ENCODE measurements around the gene TRPM2.

DNA sequence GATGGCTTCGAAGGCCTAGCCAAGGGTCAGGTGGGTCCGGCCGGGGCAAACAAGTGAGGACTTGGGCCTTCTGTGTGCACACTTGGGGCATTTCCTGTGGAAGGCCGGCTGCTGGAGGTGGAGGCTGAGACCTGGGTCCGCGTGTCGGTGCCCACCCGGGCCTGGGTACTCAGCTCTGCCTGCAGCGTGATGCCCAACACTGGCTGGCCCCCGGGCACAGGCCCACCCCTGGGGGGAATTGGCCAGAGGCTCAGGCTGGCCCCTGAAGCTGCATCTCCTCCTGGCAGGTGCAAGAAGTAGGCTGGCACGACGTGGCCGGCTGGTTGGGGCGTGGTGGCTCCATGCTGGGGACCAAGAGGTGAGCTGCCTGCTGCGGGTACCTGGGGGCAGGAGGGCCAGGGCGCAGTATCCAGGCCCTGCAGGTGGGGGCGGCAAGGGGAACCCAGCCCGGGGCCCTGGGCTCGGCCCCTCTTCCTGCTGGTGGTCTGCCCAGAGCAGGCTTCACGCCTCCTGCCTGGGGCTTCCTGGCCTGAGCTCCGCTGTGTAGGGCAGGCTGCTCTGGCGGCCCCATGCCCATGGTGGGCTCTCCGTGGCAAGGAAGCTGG lies 31.5 kb upstream of the TRPM2 start:
- no peak for TF ChIP-seq JUN (IDR thresholded peaks at IDR 0.05; ENCODE audit: borderline replicate concordance, insufficient read depth, insufficient read length, low read depth)
- TF ChIP-seq, protein P1, sequence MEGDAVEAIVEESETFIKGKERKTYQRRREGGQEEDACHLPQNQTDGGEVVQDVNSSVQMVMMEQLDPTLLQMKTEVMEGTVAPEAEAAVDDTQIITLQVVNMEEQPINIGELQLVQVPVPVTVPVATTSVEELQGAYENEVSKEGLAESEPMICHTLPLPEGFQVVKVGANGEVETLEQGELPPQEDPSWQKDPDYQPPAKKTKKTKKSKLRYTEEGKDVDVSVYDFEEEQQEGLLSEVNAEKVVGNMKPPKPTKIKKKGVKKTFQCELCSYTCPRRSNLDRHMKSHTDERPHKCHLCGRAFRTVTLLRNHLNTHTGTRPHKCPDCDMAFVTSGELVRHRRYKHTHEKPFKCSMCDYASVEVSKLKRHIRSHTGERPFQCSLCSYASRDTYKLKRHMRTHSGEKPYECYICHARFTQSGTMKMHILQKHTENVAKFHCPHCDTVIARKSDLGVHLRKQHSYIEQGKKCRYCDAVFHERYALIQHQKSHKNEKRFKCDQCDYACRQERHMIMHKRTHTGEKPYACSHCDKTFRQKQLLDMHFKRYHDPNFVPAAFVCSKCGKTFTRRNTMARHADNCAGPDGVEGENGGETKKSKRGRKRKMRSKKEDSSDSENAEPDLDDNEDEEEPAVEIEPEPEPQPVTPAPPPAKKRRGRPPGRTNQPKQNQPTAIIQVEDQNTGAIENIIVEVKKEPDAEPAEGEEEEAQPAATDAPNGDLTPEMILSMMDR (IDR thresholded peaks at IDR 0.05; ENCODE audit: extremely low read depth in 1 of 2, insufficient read depth in 1 of 2, low read depth in 1 of 2, low read length in 2 of 2): no peak
- no peak for TF ChIP-seq POLR2A (IDR thresholded peaks at IDR 0.05; ENCODE audit: low read depth, low read length)
- no peak for TF ChIP-seq POLR2AphosphoS5 (IDR thresholded peaks at IDR 0.05; ENCODE audit: insufficient read depth, low read depth, low read length)
- no peak for TF ChIP-seq MAX (IDR thresholded peaks at IDR 0.05; ENCODE audit: insufficient read depth, insufficient read length)
- TF ChIP-seq EZH2 (IDR thresholded peaks at IDR 0.05; ENCODE audit: borderline replicate concordance, low read depth, low read length, severe bottlenecking): no peak
- no peak for TF ChIP-seq FOS (IDR thresholded peaks at IDR 0.05; ENCODE audit: borderline replicate concordance, insufficient read depth, low read length)
- TF ChIP-seq GATA2 (IDR thresholded peaks at IDR 0.05; ENCODE audit: insufficient read depth, insufficient read length, low read depth, low read length): no peak
- TF ChIP-seq MYC (IDR thresholded peaks at IDR 0.05; ENCODE audit: low read depth, low read length): no peak

All from endothelial cell of umbilical vein (primary cell).